Measurements from ENCODE around the gene DYRK1A.

The DYRK1A gene

DNA sequence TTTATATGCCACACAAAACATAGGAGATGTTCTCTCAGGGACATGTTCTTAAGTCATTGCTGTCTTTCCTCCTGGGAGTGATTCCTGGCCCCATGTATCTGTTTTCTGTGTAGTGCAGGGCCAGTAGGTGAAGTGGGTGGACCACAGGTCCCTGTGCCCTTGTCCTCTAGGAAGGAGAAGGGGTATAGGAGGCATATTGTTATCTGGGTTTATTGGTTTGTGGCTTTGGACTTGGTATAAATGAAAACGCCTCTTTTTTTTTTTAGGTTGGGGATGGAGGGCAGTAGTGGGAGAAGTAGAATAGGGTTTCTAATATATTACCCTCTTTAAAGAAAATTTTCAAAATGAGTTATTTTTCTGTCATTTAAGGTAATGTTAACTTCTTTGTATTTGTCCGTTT, 29.4 kb downstream of the DYRK1A start:
- H3K27ac ChIP-seq (ENCODE audit: low read length, poor library complexity, severe bottlenecking), result no peak overlapping the region
- no peaks in the 10 kb centered on the region for H3K9me3 ChIP-seq (ENCODE audit: control insufficient read depth, low read length)
- DNase-seq, result no peak
- H3K23ac ChIP-seq (ENCODE audit: low read length in 2 of 2), result no peak overlapping the region
- H2BK5ac ChIP-seq (ENCODE audit: low read depth, low read length, poor library complexity, severe bottlenecking), result no peak overlapping the region
- H2BK12ac ChIP-seq (ENCODE audit: low read length in 2 of 2), result no peak overlapping the region
- H3K36me3 ChIP-seq (ENCODE audit: control insufficient read depth in 1 of 2, insufficient read depth in 2 of 2, low read depth in 1 of 2, low read length in 2 of 2), result peaks cover 3 to 9% of the 10 kb centered on the region in 2 experiments
- 100% methylated on average over 1 of the region's 2 CpGs for WGBS
- H2BK120ac ChIP-seq (ENCODE audit: low read depth, low read length), result no peak overlapping the region
- H3K4ac ChIP-seq (ENCODE audit: low read depth in 1 of 2, low read length in 2 of 2), result no peak overlapping the region
- H2AFZ ChIP-seq (ENCODE audit: low read depth, low read length), result no peak overlapping the region
- no peak overlapping the region for H3K4me3 ChIP-seq (ENCODE audit: insufficient read depth in 1 of 2, low read depth in 1 of 2, low read length in 2 of 2)
- no peak overlapping the region for H3K4me2 ChIP-seq (ENCODE audit: low read length, poor library complexity, severe bottlenecking)
- H3K27me3 ChIP-seq (ENCODE audit: control insufficient read depth in 1 of 2, insufficient read depth in 1 of 2, low read length in 2 of 2), result no peaks in the 10 kb centered on the region
- peak overlapping the region in 1 of 2 experiments; percentile 39 for H3K14ac ChIP-seq (ENCODE audit: low read length in 2 of 2)
- no peaks in the 10 kb centered on the region for H3K79me1 ChIP-seq (replicated peaks; ENCODE audit: low read length, poor library complexity, severe bottlenecking)
- H4K8ac ChIP-seq (ENCODE audit: low read length), result no peak overlapping the region
- no peak overlapping the region for H4K91ac ChIP-seq (ENCODE audit: low read length)
- no peak overlapping the region for H3K9ac ChIP-seq (ENCODE audit: low read length)
- no peak overlapping the region for H3K18ac ChIP-seq (ENCODE audit: low read depth in 1 of 2, low read length in 2 of 2)
- H2AK5ac ChIP-seq (ENCODE audit: low read length, severe bottlenecking), result no peak overlapping the region
- H2BK15ac ChIP-seq (ENCODE audit: low read depth, poor library complexity, severe bottlenecking), result no peak overlapping the region
- peaks cover 3% of the 10 kb centered on the region for H3K4me1 ChIP-seq (ENCODE audit: control insufficient read depth, insufficient read depth, low read depth, low read length)

DNA sequence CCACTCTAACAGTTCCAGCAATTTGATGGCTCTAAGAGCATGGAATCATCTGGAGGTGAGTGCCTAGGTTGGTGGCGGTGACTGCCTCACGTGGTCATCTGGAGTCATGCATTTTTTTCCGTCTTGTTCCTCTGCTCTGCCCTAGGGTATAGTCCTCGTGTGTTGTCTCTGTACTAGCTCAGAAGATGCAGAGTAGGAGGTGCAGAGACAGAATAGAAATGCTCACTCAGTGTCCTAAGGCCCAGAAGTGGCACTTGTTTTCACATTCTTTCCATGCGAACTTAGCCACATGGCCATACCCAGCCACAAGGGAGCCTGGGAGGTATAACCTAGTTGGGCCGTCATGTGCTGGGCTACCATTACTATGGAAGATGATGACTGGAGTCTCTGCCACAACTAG, 30.3 kb downstream of the DYRK1A start:
- WGBS, result 94% methylated on average over 6 of the region's 6 CpGs
- no peak overlapping the region for H2BK15ac ChIP-seq (ENCODE audit: low read depth, poor library complexity, severe bottlenecking)
- peaks cover 4% of the 10 kb centered on the region for H3K9me3 ChIP-seq (ENCODE audit: control insufficient read depth, low read length)
- no peak for DNase-seq
- no peak overlapping the region for H3K23ac ChIP-seq (ENCODE audit: low read length in 2 of 2)
- no peak overlapping the region for H3K4me2 ChIP-seq (ENCODE audit: low read length, poor library complexity, severe bottlenecking)
- no peak overlapping the region for H2BK120ac ChIP-seq (ENCODE audit: low read depth, low read length)
- H3K9ac ChIP-seq (ENCODE audit: low read length), result no peak overlapping the region
- H3K79me1 ChIP-seq (replicated peaks; ENCODE audit: low read length, poor library complexity, severe bottlenecking), result no peaks in the 10 kb centered on the region
- H3K4ac ChIP-seq (ENCODE audit: low read depth in 1 of 2, low read length in 2 of 2), result no peak overlapping the region
- H3K14ac ChIP-seq (ENCODE audit: low read length in 2 of 2), result no peak overlapping the region
- H3K36me3 ChIP-seq (ENCODE audit: control insufficient read depth in 1 of 2, insufficient read depth in 2 of 2, low read depth in 1 of 2, low read length in 2 of 2), result peaks cover 3 to 9% of the 10 kb centered on the region in 2 experiments
- H2BK5ac ChIP-seq (ENCODE audit: low read depth, low read length, poor library complexity, severe bottlenecking), result no peak overlapping the region
- H4K91ac ChIP-seq (ENCODE audit: low read length), result no peak overlapping the region
- H3K27me3 ChIP-seq (ENCODE audit: control insufficient read depth in 1 of 2, insufficient read depth in 1 of 2, low read length in 2 of 2), result no peaks in the 10 kb centered on the region
- no peak overlapping the region for H2AFZ ChIP-seq (ENCODE audit: low read depth, low read length)
- H3K4me1 ChIP-seq (ENCODE audit: control insufficient read depth, insufficient read depth, low read depth, low read length), result peaks cover 3% of the 10 kb centered on the region
- no peak overlapping the region for H4K8ac ChIP-seq (ENCODE audit: low read length)
- H3K18ac ChIP-seq (ENCODE audit: low read depth in 1 of 2, low read length in 2 of 2), result no peak overlapping the region
- H3K4me3 ChIP-seq (ENCODE audit: insufficient read depth in 1 of 2, low read depth in 1 of 2, low read length in 2 of 2), result no peak overlapping the region
- no peak overlapping the region for H2AK5ac ChIP-seq (ENCODE audit: low read length, severe bottlenecking)
- H2BK12ac ChIP-seq (ENCODE audit: low read length in 2 of 2), result no peak overlapping the region
- H3K27ac ChIP-seq (ENCODE audit: low read length, poor library complexity, severe bottlenecking), result no peak overlapping the region

DNA sequence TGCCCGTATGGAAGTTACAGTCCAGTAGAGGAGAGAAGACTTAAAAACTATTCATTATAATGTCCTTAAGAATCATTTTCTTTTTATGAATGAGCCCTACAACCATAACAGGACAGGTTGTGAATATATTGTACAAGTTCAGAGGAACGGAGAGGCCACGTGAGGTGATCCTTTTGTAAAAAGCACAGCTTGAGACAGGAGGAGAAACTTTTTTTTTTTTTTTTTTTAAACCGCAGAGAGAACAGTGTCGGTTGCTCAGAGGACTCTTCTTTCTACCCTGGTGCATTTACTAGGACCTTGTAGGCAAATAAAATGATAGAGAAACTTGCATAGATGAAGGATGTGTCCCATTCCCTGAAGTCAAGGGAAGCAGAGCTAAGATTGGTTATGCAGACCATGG, 32.1 kb downstream of the DYRK1A start:
- Histone ChIP-seq H3K79me1 (replicated peaks; ENCODE audit: low read length, poor library complexity, severe bottlenecking) (no peaks in the 10 kb centered on the region), H3K36me3 (ENCODE audit: control insufficient read depth in 1 of 2, insufficient read depth in 2 of 2, low read depth in 1 of 2, low read length in 2 of 2) (peaks cover 0 to 2% of the 10 kb centered on the region in 2 experiments), H3K27ac (ENCODE audit: low read length, poor library complexity, severe bottlenecking) (no peak overlapping the region), H3K9ac (ENCODE audit: low read length) (no peak overlapping the region), H2BK120ac (ENCODE audit: low read depth, low read length) (no peak overlapping the region), H2AK5ac (ENCODE audit: low read length, severe bottlenecking) (no peak overlapping the region), H3K4ac (ENCODE audit: low read depth in 1 of 2, low read length in 2 of 2) (no peak overlapping the region), H3K4me1 (ENCODE audit: control insufficient read depth, insufficient read depth, low read depth, low read length) (peaks cover 2% of the 10 kb centered on the region), H4K8ac (ENCODE audit: low read length) (no peak overlapping the region), H2BK12ac (ENCODE audit: low read length in 2 of 2) (no peak overlapping the region), H2AFZ (ENCODE audit: low read depth, low read length) (no peak overlapping the region), H3K14ac (ENCODE audit: low read length in 2 of 2) (no peak overlapping the region), H2BK5ac (ENCODE audit: low read depth, low read length, poor library complexity, severe bottlenecking) (no peak overlapping the region), H3K4me2 (ENCODE audit: low read length, poor library complexity, severe bottlenecking) (no peak overlapping the region), H3K4me3 (ENCODE audit: insufficient read depth in 1 of 2, low read depth in 1 of 2, low read length in 2 of 2) (no peak overlapping the region), H3K23ac (ENCODE audit: low read length in 2 of 2) (no peak overlapping the region), H3K27me3 (ENCODE audit: control insufficient read depth in 1 of 2, insufficient read depth in 1 of 2, low read length in 2 of 2) (no peaks in the 10 kb centered on the region), H3K9me3 (ENCODE audit: control insufficient read depth, low read length) (peaks cover 18% of the 10 kb centered on the region), H2BK15ac (ENCODE audit: low read depth, poor library complexity, severe bottlenecking) (no peak overlapping the region), H4K91ac (ENCODE audit: low read length) (no peak overlapping the region), H3K18ac (ENCODE audit: low read depth in 1 of 2, low read length in 2 of 2) (no peak overlapping the region)
- DNase-seq, result no peak
- WGBS, result 85% methylated on average over 4 of the region's 5 CpGs

DNA sequence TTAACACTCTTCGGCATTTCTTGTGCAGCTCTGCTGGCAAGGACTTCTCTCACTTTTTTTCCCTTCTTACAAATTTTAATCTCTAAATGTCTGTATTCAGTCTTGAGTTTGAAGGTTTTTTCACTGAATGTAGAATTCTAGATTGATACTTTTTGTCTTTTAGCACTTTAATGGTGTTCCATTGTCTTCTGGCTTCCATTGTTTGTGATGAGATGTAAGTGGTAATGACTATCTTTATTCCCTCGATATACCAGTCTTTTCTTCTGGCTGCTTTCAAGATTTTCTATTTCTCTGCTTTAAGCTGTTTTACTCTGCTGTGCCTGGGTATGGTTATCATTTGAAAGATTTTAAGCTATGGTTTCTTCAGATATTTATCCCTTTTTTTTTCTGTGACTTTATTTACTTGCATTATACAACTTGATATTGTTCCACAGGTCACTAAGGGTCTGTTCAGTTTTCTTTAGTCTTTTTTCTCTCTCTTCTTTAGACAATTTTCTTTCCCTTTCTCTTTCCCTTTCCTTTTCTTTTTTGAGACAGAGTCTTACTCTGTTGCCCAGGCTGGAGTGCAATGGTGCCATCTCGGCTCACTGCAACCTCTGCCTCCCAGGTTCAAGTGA, 35.8 kb downstream of the DYRK1A start:
- no peak overlapping the region for H3K4me2 ChIP-seq (ENCODE audit: low read length, poor library complexity, severe bottlenecking)
- H3K79me1 ChIP-seq (replicated peaks; ENCODE audit: low read length, poor library complexity, severe bottlenecking), result no peaks in the 10 kb centered on the region
- H4K8ac ChIP-seq (ENCODE audit: low read length), result no peak overlapping the region
- peaks cover 3% of the 10 kb centered on the region for H3K4me1 ChIP-seq (ENCODE audit: control insufficient read depth, insufficient read depth, low read depth, low read length)
- no peak overlapping the region for H3K4me3 ChIP-seq (ENCODE audit: insufficient read depth in 1 of 2, low read depth in 1 of 2, low read length in 2 of 2)
- no peak overlapping the region for H2AFZ ChIP-seq (ENCODE audit: low read depth, low read length)
- no peak for DNase-seq
- no peaks in the 10 kb centered on the region for H3K27me3 ChIP-seq (ENCODE audit: control insufficient read depth in 1 of 2, insufficient read depth in 1 of 2, low read length in 2 of 2)
- no peak overlapping the region for H3K14ac ChIP-seq (ENCODE audit: low read length in 2 of 2)
- H3K9ac ChIP-seq (ENCODE audit: low read length), result no peak overlapping the region
- H3K9me3 ChIP-seq (ENCODE audit: control insufficient read depth, low read length), result peaks cover 18% of the 10 kb centered on the region
- H3K18ac ChIP-seq (ENCODE audit: low read depth in 1 of 2, low read length in 2 of 2), result no peak overlapping the region
- no peaks in the 10 kb centered on the region for H3K36me3 ChIP-seq (ENCODE audit: control insufficient read depth in 1 of 2, insufficient read depth in 2 of 2, low read depth in 1 of 2, low read length in 2 of 2)
- H2BK12ac ChIP-seq (ENCODE audit: low read length in 2 of 2), result no peak overlapping the region
- no peak overlapping the region for H2BK5ac ChIP-seq (ENCODE audit: low read depth, low read length, poor library complexity, severe bottlenecking)
- WGBS, result 86% methylated on average over 1 of the region's 3 CpGs
- H3K27ac ChIP-seq (ENCODE audit: low read length, poor library complexity, severe bottlenecking), result no peak overlapping the region
- no peak overlapping the region for H4K91ac ChIP-seq (ENCODE audit: low read length)
- H3K23ac ChIP-seq (ENCODE audit: low read length in 2 of 2), result no peak overlapping the region
- H2BK15ac ChIP-seq (ENCODE audit: low read depth, poor library complexity, severe bottlenecking), result no peak overlapping the region
- no peak overlapping the region for H2BK120ac ChIP-seq (ENCODE audit: low read depth, low read length)
- H3K4ac ChIP-seq (ENCODE audit: low read depth in 1 of 2, low read length in 2 of 2), result no peak overlapping the region
- H2AK5ac ChIP-seq (ENCODE audit: low read length, severe bottlenecking), result no peak overlapping the region

Data from mesenchymal stem cell (in vitro differentiated cells and primary cell).